Colon (tissue), 2 donors: Measurements from ENCODE around the gene PCDH9.

Source experiments
- FAIRE-seq: peaks from 2 replicates; lab custom pipeline; 2012; peaks lifted over from hg19 to GRCh38; lab: Jason Lieb, UNC
- donor health status: control.
- donor health status: control.

The PCDH9 gene

GRCh38 chr13:67033170-67033569 is 197.0 kb downstream of the PCDH9 start:
- no peak for FAIRE-seq

DNA sequence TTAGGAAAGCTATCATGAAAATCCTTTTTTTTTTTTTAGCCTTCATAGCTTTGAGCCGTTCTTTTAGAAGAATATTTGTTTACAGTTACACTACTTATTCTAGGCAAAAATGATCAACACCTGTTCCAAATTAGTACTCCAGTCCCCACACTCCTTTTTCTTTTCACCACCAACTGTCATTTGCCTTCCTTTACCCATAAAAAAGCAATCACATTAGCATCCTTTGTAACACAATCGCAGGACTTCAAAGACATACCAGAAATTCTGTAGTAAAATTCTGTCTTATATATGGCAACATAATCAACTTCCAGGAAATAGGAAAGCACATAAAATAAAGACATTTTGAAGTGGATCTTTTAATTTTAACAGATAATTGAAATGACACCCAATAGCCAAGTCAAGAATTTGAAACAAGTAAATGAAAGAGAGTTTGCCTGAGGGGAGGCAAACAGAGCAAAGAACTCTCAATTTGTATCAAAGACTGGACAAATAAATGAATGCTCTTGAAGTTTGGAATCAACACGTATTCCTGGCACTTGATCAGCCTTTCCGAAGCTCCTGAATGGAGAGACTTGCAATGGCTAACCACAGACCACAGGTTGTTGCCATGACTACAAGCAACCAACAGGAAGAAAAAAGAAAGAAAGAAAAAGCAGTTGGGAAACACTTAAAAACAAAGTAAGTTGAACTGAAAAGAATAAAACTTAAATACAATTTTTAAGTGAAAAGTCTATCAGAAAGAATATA is 206.8 kb downstream of the PCDH9 start:
- FAIRE-seq: no peak

DNA sequence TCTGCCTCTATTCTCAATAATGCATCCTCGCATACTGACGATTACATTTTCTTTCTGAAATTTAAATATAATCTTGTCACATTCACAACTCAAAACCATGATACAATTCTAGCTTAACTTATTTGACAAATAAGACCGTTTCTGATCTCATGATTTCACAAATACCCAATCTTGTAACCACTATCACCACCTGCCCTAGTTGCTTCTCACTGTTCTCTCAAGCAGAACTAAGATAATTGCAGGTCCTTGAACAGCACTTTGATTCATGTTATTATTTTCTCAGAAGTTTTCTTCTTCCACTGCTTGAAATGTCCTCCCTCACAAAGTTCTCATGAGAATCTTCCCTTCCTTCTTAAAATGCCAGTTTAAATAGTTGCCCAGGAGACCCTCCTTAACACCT is 211.4 kb downstream of the PCDH9 start:
- no peak for FAIRE-seq

GRCh38 chr13:67017276-67017675 is 212.9 kb downstream of the PCDH9 start:
- FAIRE-seq: no peak

GRCh38 chr13:67015976-67016600 is 214.0 kb downstream of the PCDH9 start:
- FAIRE-seq: no peak

DNA sequence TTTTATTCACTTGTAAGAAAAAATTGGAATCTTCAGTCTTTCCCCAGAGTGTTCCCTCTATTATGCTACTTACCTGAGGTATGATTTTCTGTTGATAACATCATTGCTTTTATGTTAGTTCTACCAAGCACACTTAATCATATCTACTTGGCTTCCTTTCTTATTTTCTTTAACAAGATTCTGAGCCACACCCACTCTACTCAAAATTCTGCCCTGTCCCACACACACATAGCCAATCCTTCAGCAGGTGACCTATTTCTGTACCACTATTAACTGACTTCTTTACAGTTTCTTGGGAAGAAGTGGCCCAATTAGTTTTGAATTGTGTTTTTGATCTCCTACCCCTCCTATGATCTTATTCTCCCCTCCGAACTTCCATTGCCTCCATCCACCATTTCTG is 215.7 kb downstream of the PCDH9 start:
- FAIRE-seq: no peak

- FAIRE-seq: no peak
Measured at GRCh38 chr13:67013709-67014108, 216.4 kb downstream of the PCDH9 start.

- FAIRE-seq: no peak
Measured at GRCh38 chr13:67008075-67008668, 222.0 kb downstream of the PCDH9 start.

DNA sequence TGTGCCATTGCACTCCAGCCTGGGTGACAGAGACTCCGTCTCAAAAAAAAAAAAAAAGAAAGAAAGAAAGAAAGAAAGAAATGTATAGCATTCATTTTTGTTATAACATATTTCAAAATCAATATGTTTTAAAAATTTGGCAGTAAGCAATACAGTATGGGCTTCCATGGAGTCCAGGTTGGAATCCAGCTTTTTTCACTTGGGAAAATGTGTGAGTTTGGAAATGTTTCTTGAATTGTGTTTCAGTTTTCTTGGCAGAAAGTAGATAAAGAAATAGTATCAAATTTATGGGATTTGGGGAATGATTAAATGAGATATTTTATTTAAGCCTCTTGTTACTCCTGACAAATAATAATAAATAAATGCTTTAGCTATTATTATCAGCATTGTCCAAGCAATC is 225.6 kb downstream of the PCDH9 start:
- FAIRE-seq: no peak

GRCh38 chr13:67003743-67004142 is 226.4 kb downstream of the PCDH9 start:
- no peak for FAIRE-seq

DNA sequence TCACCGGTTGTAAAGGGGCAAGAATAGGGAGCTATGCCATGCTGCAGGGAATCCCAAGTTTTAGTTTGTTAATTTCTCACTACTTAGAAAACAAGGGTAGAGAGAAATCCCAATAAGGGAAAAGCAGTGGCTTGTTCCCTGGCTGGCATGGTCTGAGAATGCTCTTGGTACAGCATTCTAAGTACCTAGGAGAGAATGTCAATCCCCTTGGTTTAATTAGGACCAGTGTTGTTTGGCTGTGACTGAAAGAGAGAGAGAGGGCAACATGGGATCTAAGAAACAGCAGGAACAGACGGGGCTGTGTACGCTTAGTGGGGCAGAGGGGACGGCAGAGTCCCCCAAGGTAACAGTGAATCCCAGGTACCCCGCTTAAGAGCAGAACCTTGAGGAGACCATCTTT is 228.8 kb downstream of the PCDH9 start:
- FAIRE-seq: no peak

DNA sequence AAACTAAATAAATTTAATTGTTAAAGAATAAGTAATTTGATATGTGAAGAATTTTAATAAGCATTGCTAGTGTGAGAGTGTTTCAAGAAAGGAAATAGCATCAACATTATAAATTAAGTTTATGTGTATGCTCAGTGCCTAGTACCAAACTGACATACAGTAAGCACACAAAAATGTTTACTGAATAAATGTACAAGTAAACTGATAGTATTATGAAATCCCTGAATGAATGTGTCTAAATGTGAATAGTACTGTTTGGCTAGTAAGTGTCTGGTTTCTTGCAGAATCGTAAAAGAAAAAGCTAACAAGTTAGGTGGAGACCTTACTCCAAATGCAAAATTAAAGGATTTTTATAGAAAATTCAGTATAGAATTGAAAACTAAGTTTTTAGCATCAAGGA is 233.6 kb downstream of the PCDH9 start:
- FAIRE-seq: no peak

DNA sequence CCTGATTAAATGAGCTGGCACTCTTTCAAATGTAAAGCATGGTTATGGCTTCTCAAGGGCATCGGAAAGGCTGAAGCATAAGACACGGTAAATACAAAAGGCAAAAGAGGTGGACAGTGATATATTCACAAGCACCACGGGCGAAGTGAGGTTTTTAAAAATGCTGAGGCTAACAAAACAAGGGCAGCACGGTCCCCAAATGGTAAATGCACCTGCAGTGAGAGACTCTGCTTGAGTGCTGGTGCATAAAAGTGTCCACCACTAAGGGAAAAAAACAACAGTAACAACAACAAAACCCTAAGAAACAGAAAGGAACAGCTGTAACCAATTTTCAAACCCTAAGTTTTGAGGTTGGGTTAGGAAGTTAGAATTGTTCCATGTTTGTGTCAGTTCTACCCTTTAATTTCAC is 234.9 kb downstream of the PCDH9 start:
- FAIRE-seq: no peak

DNA sequence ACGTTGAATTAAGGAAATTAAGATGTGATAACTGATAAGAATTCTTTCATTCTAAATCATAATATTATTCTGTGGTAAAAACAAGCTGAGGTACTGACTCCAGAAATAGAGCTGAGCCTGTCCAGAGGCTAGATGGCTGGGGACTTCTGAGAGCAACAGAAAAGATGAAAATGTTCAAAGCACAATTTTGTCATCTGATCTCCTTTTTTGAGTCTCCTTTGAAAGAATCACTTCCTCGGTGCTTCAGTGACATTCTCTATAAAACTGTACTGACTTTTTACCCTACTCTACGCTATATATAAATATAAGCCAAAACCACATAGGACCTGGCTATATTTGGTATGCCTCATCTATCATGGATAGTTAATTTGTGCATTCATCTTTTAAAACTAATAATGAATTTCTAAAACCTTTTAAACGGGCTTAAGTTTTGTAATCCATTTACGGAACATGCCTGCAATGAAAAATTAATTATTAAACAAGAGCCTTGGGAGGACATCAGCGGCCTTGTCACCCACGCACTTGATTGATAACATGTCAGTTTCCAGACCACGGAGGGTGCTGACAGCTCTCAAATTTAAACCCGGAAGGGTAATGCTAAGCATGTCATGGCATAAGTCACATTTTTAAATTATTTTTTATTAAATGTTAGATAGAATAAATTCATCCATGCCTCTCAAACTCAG is 235.5 kb downstream of the PCDH9 start:
- no peak for FAIRE-seq

GRCh38 chr13:66994097-66994496 is 236.0 kb downstream of the PCDH9 start:
- no peak for FAIRE-seq

DNA sequence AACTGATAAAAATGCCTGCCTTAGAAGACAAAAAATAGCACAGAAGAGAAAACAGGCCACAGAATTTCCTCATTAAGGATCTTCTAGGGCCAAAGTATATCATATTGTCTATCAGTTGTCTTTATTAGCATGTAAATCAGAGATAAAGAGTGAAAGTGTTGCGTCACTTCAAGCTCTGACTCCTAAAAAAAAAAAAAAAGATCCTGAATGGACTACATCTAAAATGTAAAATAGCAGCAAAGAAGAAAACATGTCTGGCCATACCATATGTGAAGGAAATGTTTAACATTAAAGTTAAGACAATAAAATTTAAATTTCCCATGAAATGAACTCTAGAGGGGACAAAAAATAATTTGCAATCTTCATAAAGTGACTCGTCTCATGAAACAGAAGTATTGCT is 237.4 kb downstream of the PCDH9 start:
- FAIRE-seq: no peak

DNA sequence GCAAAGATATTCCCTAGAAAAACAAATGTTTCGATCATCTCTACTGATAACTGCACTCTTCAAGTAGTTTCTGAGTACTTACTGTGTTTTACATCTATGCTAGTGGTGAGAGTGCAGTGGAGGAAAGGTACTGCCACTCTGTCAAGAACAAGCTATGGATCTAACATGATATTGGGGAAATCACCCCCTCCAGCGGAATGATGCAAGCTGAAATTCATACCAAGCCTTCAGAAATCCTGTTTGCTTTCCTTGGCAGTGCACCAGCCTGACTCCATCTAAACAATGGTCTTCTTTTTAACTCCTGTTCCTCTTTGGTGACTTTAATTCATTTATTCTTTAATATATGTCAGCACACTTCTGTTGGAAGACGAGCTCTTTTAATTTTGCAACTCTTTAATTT is 238.0 kb downstream of the PCDH9 start:
- no peak for FAIRE-seq

- no peak for FAIRE-seq
Measured at GRCh38 chr13:66984241-66984640, 245.9 kb downstream of the PCDH9 start.

DNA sequence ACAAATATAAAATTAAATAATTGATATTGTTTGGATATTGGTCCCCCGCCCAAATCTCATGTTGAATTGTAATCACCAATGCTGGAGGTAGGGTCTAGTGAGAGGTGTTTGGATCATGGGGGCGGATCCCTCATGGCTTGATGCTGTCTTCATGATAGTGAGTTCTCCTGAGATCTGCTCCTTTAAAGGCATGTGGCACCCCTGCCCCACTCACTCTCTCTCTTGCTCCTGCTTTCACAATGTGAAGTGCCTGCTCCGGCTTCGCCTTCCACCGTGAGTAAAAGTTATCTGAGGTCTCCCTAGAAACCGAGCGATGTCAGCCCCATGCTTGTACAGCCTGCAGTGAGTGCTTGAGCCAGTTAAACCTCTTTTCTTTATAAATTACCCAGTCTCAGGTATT is 248.2 kb downstream of the PCDH9 start:
- FAIRE-seq: no peak

GRCh38 chr13:66977161-66977560 is 253.0 kb downstream of the PCDH9 start:
- FAIRE-seq: no peak

- no peak for FAIRE-seq
Measured at GRCh38 chr13:66974889-66975288, 255.2 kb downstream of the PCDH9 start.

GRCh38 chr13:66974174-66974573 is 256.0 kb downstream of the PCDH9 start:
- FAIRE-seq: no peak

GRCh38 chr13:66972659-66973058 is 257.5 kb downstream of the PCDH9 start:
- FAIRE-seq: no peak
